ENCODE results near the gene ATAD3C. TPM values are rescaled to one million over a fixed set of nuclear protein-coding genes. Genes with fewer than 3 reads are reported as not detected.
"Not testable (repeated sequence)": the region's sequence is repeated elsewhere in the genome, so short reads cannot be mapped to it uniquely, and the experiment has no call there.

The ATAD3C gene
- total RNA-seq, 4 donors from 2014 or later, result 0.47 to 1.1 (median 0.94) TPM; not detected in 1

GRCh38 chr1:1510912-1511532 lies 61.5 kb downstream of the ATAD3C start:
- no peak for ATAC-seq
- TF ChIP-seq POLR2AphosphoS5 (IDR thresholded peaks at IDR 0.05), result no peak
- Histone ChIP-seq H3K27ac (peak overlapping the region; percentile 81 to 98 (median 96)), H3K4me3 (peak overlapping the region; percentile 93 to 95), H3K36me3 (peaks cover 0 to 13% of the 10 kb centered on the region in 2 donors), H3K4me1 (peaks cover 0 to 25% (median 8%) of the 10 kb centered on the region in 3 donors), H3K27me3 (no peaks in the 10 kb centered on the region), H3K9me3 (no peaks in the 10 kb centered on the region)
- 14 to 23% methylated on average over 11 to 14 of the region's 17 CpGs for WGBS, 2 donors (ENCODE audit: low coverage in 1 of 2)

- whole genome bisulfite sequencing, 2 donors (ENCODE audit: low coverage in 1 of 2), result no CpG with 5 or more reads among the region's 99 CpGs
- peak; percentile 99 for ATAC-seq
Measured at GRCh38 chr1:1511533-1512285, 62.2 kb downstream of the ATAD3C start, which contains the start of gene ATAD3A. Gene ATAD3A (plus strand): TSS chr1:1512162. CDS start chr1:1512269, 107 bp downstream.

GRCh38 chr1:1512425-1512824 lies 62.9 kb downstream of the ATAD3C start:
- not testable (repeated sequence) for H3K27me3 ChIP-seq, ATAC-seq, H3K9me3 ChIP-seq
- Histone ChIP-seq H3K4me3 (peak overlapping the region; percentile 93 to 95), H3K27ac (peak overlapping the region in 3 of 4 donors; percentile 96 to 98 (median 96)), H3K4me1 (peaks cover 0 to 24% (median 8%) of the 10 kb centered on the region in 3 donors), H3K36me3 (peaks cover 0 to 24% of the 10 kb centered on the region in 2 donors)
- WGBS, 2 donors (ENCODE audit: low coverage in 1 of 2), result 0% methylated on average over 2 of the region's 52 CpGs; no CpG with 5 or more reads in 1 of the 2 donors

More at GRCh38 chr1:1511533-1512285, 62.2 kb downstream of the ATAD3C start, which contains the start of gene ATAD3A:
- Histone ChIP-seq H3K27ac (peak within 1 kb of the TSS; percentile 81 to 98 (median 96)), H3K36me3 (peaks cover 0 to 20% of the 10 kb centered on the region in 2 donors), H3K27me3 (no peaks in the 10 kb centered on the region), H3K4me3 (peak within 1 kb of the TSS; percentile 93 to 95), H3K4me1 (peaks cover 0 to 24% (median 8%) of the 10 kb centered on the region in 3 donors), H3K9me3 (no peaks in the 10 kb centered on the region)
- TF ChIP-seq EP300 (IDR thresholded peaks at IDR 0.05) (no peak), POLR2A (IDR thresholded peaks at IDR 0.05) (peak; percentile 49 to 53), CTCF (IDR thresholded peaks at IDR 0.05) (no peak), POLR2AphosphoS5 (IDR thresholded peaks at IDR 0.05) (peak; percentile 96)

- H3K4me1 ChIP-seq, result peaks cover 0 to 24% (median 8%) of the 10 kb centered on the region in 3 donors
- H3K4me3 ChIP-seq, ATAC-seq, H3K27me3 ChIP-seq, H3K27ac ChIP-seq, H3K9me3 ChIP-seq: not testable (repeated sequence)
- 55% methylated on average over 5 of the region's 18 CpGs; no CpG with 5 or more reads in 1 of the 2 donors for WGBS, 2 donors (ENCODE audit: low coverage in 1 of 2)
- H3K36me3 ChIP-seq, result peaks cover 0 to 35% of the 10 kb centered on the region in 2 donors
Measured at GRCh38 chr1:1513675-1514074, 64.2 kb downstream of the ATAD3C start.

- H3K4me3 ChIP-seq, H3K9me3 ChIP-seq, ATAC-seq, H3K27me3 ChIP-seq, H3K27ac ChIP-seq: not testable (repeated sequence)
- H3K4me1 ChIP-seq, result peaks cover 0 to 24% (median 8%) of the 10 kb centered on the region in 3 donors
- no CpG with 5 or more reads among the region's 16 CpGs for WGBS, 2 donors (ENCODE audit: low coverage in 1 of 2)
- H3K36me3 ChIP-seq, result peaks cover 0 to 39% of the 10 kb centered on the region in 2 donors
Measured at GRCh38 chr1:1514376-1514775, 64.9 kb downstream of the ATAD3C start.

GRCh38 chr1:1516923-1517322 lies 67.4 kb downstream of the ATAD3C start:
- 100% methylated on average over 1 of the region's 14 CpGs; no CpG with 5 or more reads in 1 of the 2 donors for WGBS, 2 donors (ENCODE audit: low coverage in 1 of 2)
- H3K27me3 ChIP-seq, H3K4me1 ChIP-seq, H3K27ac ChIP-seq, H3K9me3 ChIP-seq, H3K4me3 ChIP-seq, ATAC-seq: not testable (repeated sequence)
- H3K36me3 ChIP-seq, result peaks cover 0 to 61% of the 10 kb centered on the region in 2 donors

GRCh38 chr1:1517973-1518620 lies 68.6 kb downstream of the ATAD3C start:
- Histone ChIP-seq H3K4me1 (peaks cover 0 to 6% (median 4%) of the 10 kb centered on the region in 3 donors), H3K27me3 (no peaks in the 10 kb centered on the region), H3K27ac (no peak overlapping the region), H3K9me3 (no peaks in the 10 kb centered on the region), H3K36me3 (peaks cover 0 to 73% of the 10 kb centered on the region in 2 donors), H3K4me3 (no peak overlapping the region)
- TF ChIP-seq POLR2AphosphoS5 (IDR thresholded peaks at IDR 0.05) (no peak), EP300 (IDR thresholded peaks at IDR 0.05) (no peak), POLR2A (IDR thresholded peaks at IDR 0.05) (no peak)
- ATAC-seq, result no peak
- 92 to 93% methylated on average over 2 to 3 of the region's 28 CpGs for WGBS, 2 donors (ENCODE audit: low coverage in 1 of 2)

- peaks cover 0 to 78% of the 10 kb centered on the region in 2 donors for H3K36me3 ChIP-seq
- not testable (repeated sequence) for H3K9me3 ChIP-seq, H3K4me1 ChIP-seq, H3K4me3 ChIP-seq, ATAC-seq, H3K27me3 ChIP-seq, H3K27ac ChIP-seq
- no CpG with 5 or more reads among the region's 19 CpGs for WGBS, 2 donors (ENCODE audit: low coverage in 1 of 2)
Measured at GRCh38 chr1:1518621-1519007, 69.1 kb downstream of the ATAD3C start.

All from gastroesophageal sphincter (tissue), 4 donors.